Activated T-cell treated with anti-CD3 and anti-CD28 coated beads for 1 hour (primary cell): ENCODE data around the gene CLCF1.
A peak's percentile ranks its signal among the peaks of the same experiment; 100 is the strongest.

Source experiments
- DNase-seq: peaks from one replicate; pipeline ENCODE4 v3.0.0-alpha.2; 2020; ENCODE audit warnings: low read depth

CLCF1 gene

GRCh38 chr11:67356387-67356863 lies 17.0 kb downstream of the CLCF1 start:
- DNase-seq = no peak

- no peak for DNase-seq
Measured at GRCh38 chr11:67355794-67356386, 17.5 kb downstream of the CLCF1 start.

- DNase-seq = no peak
Measured at GRCh38 chr11:67355023-67355793, 18.2 kb downstream of the CLCF1 start.

GRCh38 chr11:67354075-67355022 lies 19.0 kb downstream of the CLCF1 start:
- no peak for DNase-seq

GRCh38 chr11:67353317-67354074 lies 19.9 kb downstream of the CLCF1 start, which contains the start of gene POLD4:
Gene POLD4 (minus strand): TSS chr11:67353546. CDS start chr11:67353399, 147 bp downstream.
- DNase-seq = peak; percentile 95

GRCh38 chr11:67352546-67353316 lies 20.7 kb downstream of the CLCF1 start:
- no peak for DNase-seq

GRCh38 chr11:67351275-67352005 lies 22.0 kb downstream of the CLCF1 start:
- DNase-seq = peak; percentile 52

GRCh38 chr11:67349928-67350465 lies 23.4 kb downstream of the CLCF1 start:
- no peak for DNase-seq

- DNase-seq = no peak
Measured at GRCh38 chr11:67349457-67349856, 23.9 kb downstream of the CLCF1 start.

- DNase-seq = no peak
Measured at GRCh38 chr11:67349036-67349435, 24.4 kb downstream of the CLCF1 start.

- no peak for DNase-seq
Measured at GRCh38 chr11:67347964-67348749, 25.2 kb downstream of the CLCF1 start.

GRCh38 chr11:67345920-67346819 lies 27.2 kb downstream of the CLCF1 start:
- no peak for DNase-seq

- no peak for DNase-seq
Measured at GRCh38 chr11:67345247-67345919, 28.0 kb downstream of the CLCF1 start.

- no peak for DNase-seq
Measured at GRCh38 chr11:67344264-67344663, 29.1 kb downstream of the CLCF1 start.

GRCh38 chr11:67337257-67337656 lies 36.1 kb downstream of the CLCF1 start:
- DNase-seq = no peak

- no peak for DNase-seq
Measured at GRCh38 chr11:67332081-67332691, 41.2 kb downstream of the CLCF1 start.

GRCh38 chr11:67323526-67323925 lies 49.9 kb downstream of the CLCF1 start:
- no peak for DNase-seq
